SU-DHL-6 (cell line): Measurements from ENCODE around the gene KIF16B.

Experiments used
- EZH2phosphoT487 ChIP-seq: fragments of 200-600 bp; sonication (generic), shearing (Covaris generic); conservative IDR thresholded peaks from 2 replicates; pipeline ENCODE4 v1.6.1; 2018; ENCODE audit warnings: mild to moderate bottlenecking, antibody characterized with exemption, low read length, moderate library complexity, mixed read lengths
- TF ChIP-seq, protein P1 (sequence below): fragments of 200-600 bp; sonication (generic); IDR thresholded peaks from one replicate; pipeline ENCODE4 v1.5.1; 2017; ENCODE audit warnings: antibody characterized with exemption, mild to moderate bottlenecking, low read length, moderate library complexity; ENCODE audit not compliant: insufficient read depth, poor library complexity, severe bottlenecking

- TF ChIP-seq, protein P1, sequence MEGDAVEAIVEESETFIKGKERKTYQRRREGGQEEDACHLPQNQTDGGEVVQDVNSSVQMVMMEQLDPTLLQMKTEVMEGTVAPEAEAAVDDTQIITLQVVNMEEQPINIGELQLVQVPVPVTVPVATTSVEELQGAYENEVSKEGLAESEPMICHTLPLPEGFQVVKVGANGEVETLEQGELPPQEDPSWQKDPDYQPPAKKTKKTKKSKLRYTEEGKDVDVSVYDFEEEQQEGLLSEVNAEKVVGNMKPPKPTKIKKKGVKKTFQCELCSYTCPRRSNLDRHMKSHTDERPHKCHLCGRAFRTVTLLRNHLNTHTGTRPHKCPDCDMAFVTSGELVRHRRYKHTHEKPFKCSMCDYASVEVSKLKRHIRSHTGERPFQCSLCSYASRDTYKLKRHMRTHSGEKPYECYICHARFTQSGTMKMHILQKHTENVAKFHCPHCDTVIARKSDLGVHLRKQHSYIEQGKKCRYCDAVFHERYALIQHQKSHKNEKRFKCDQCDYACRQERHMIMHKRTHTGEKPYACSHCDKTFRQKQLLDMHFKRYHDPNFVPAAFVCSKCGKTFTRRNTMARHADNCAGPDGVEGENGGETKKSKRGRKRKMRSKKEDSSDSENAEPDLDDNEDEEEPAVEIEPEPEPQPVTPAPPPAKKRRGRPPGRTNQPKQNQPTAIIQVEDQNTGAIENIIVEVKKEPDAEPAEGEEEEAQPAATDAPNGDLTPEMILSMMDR = no peak
- TF ChIP-seq EZH2phosphoT487 = no peak
Observed at GRCh38 chr20:16613954-16614353, 40.7 kb upstream of the KIF16B start.
